ENCODE data around the gene CIDEC. TPM values are rescaled to one million over a fixed set of nuclear protein-coding genes. Genes with fewer than 3 reads are reported as not detected.

The CIDEC gene
- total and polyA plus RNA-seq, 2 of the 13 experiments (the other 11 are each of a cell fraction or from before 2014, with no cell fraction given), result 2.5 to 10.4 TPM

GRCh38 chr3:9878700-9879099 is 1.4 kb downstream of the CIDEC start (continued):
- TF ChIP-seq PRDM10 (CRISPR knock-in tag; IDR thresholded peaks at IDR 0.05; ENCODE audit: low read depth), result no peak
- TF ChIP-seq PLSCR1 (CRISPR knock-in tag; IDR thresholded peaks at IDR 0.05; ENCODE audit: borderline replicate concordance), result no peak
- TF ChIP-seq HBP1 (CRISPR knock-in tag; IDR thresholded peaks at IDR 0.05; ENCODE audit: low read depth), result no peak
- TF ChIP-seq THAP7 (CRISPR knock-in tag; IDR thresholded peaks at IDR 0.05), result no peak
- peak; percentile 15; the same call in 1 of the 2 replicates for TF ChIP-seq ZBTB33 (CRISPR knock-in tag; IDR thresholded peaks at IDR 0.05)
- no peak for TF ChIP-seq KDM1A (CRISPR knock-in tag; IDR thresholded peaks at IDR 0.05)
- no peak for TF ChIP-seq DMAP1 (CRISPR knock-in tag; IDR thresholded peaks at IDR 0.05)
- TF ChIP-seq ZMAT3 (CRISPR knock-in tag; conservative IDR thresholded peaks at IDR 0.05), result 0 out of 2 replicates have a peak, but pooled peaks have one; percentile 17
- no peak; the same call in 1 of the 2 replicates for TF ChIP-seq CBX5 (CRISPR knock-in tag; IDR thresholded peaks at IDR 0.05; ENCODE audit: borderline replicate concordance)
- no peak for TF ChIP-seq IRF1 (CRISPR knock-in tag; IDR thresholded peaks at IDR 0.05; ENCODE audit: low read depth)
- TF ChIP-seq ZNF670 (CRISPR knock-in tag; IDR thresholded peaks at IDR 0.05; ENCODE audit: borderline replicate concordance), result peak; percentile 24; the same call in 1 of the 2 replicates
- TF ChIP-seq TARDBP (CRISPR knock-in tag; IDR thresholded peaks at IDR 0.05), result 0 out of 2 replicates have a peak, but pooled peaks have one; percentile 40
- TF ChIP-seq HOXA9 (CRISPR knock-in tag; IDR thresholded peaks at IDR 0.05; ENCODE audit: borderline replicate concordance), result no peak
- TF ChIP-seq RBM39 (IDR thresholded peaks at IDR 0.05; ENCODE audit: low read depth, low read length, poor library complexity, severe bottlenecking), result no peak
- TF ChIP-seq ZFP82 (CRISPR knock-in tag; IDR thresholded peaks at IDR 0.05; ENCODE audit: borderline replicate concordance), result no peak
- TF ChIP-seq BRCA1 (CRISPR knock-in tag; IDR thresholded peaks at IDR 0.05), result no peak
- no peak for TF ChIP-seq ZNF850 (CRISPR knock-in tag; conservative IDR thresholded peaks at IDR 0.05)
- peak; percentile 65 for TF ChIP-seq ZMYM3 (CRISPR knock-in tag; IDR thresholded peaks at IDR 0.05)

Measured in HepG2 (cell line).